K562 (cell line): ENCODE data around the gene GRIA2. TPM values are rescaled to one million over a fixed set of nuclear protein-coding genes. Genes with fewer than 3 reads are reported as not detected.

ENCODE experiments used
- ATAC-seq: fragments of 200-7000 bp; cut with Tn5 transposase; 3 replicates; pipeline ENCODE4 v1.9.1; 2020; ENCODE audit warnings: moderate library complexity
- BruUV-seq: library from RNA; stranded (reverse); fragments of 400-500 nt; replicated peaks from 2 replicates; lab custom pipeline; 2021; lab: Mats Ljungman, UMichigan
- CTCF ChIA-PET: fragments of 300-600 bp; formaldehyde crosslinking; extraction: SDS; loops from one replicate; lab custom pipeline; 2021; ENCODE audit warnings: low intra/inter-chr PET ratio; lab: Yijun Ruan, JAX
- POLR2A ChIA-PET: fragments of 300-600, 350-650 bp; sonication (Branson Sonifier 250); formaldehyde crosslinking; extraction: SDS; loops from one replicate; lab custom pipeline; 2021; ENCODE audit warnings: antibody characterized with exemption, inconsistent platforms; lab: Yijun Ruan, JAX
- DNase-seq, 4 experiments: peaks; one replicate each; pipeline versions ENCODE4 v3.0.0 to v3.0.0-alpha.2; 2011 to 2018; ENCODE audit warnings: low spot score in 3 of 4, mixed read lengths in 3 of 4; ENCODE audit errors: extremely low read depth in 1 of 4
- FAIRE-seq: peaks from 2 replicates; lab custom pipeline; 2011; peaks lifted over from hg19 to GRCh38; lab: Jason Lieb, UNC
- H2AFZ ChIP-seq: 2 replicates; pipeline ENCODE4 v1.6.0; 2011; ENCODE audit warnings: low read depth, low read length, control low read depth, inconsistent platforms
- H3K27ac ChIP-seq: fragments of 200-600 bp; 3 replicates; pipeline ENCODE4 v1.8.0; 2011; ENCODE audit warnings: low read depth, mild to moderate bottlenecking, control low read depth, inconsistent platforms, low read length, moderate library complexity, mixed read lengths; ENCODE audit errors: extremely low read depth
- H3K27me3 ChIP-seq, 2 experiments: fragments of 300-600 bp in 1 of 2; 2 replicates in 1 of 2; 3 replicates in 1 of 2; pipeline versions ENCODE4 v1.6.0 to v1.8.0; 2011; ENCODE audit warnings: inconsistent platforms in 2 of 2, low read length in 2 of 2, mild to moderate bottlenecking in 1 of 2, mixed read lengths in 1 of 2, moderate library complexity in 1 of 2; ENCODE audit not compliant: control insufficient read depth in 2 of 2, insufficient read depth in 2 of 2
- H3K36me3 ChIP-seq: fragments of 300-600 bp; 3 replicates; pipeline ENCODE4 v1.8.0; 2011; ENCODE audit warnings: mild to moderate bottlenecking, low read length, inconsistent platforms; ENCODE audit not compliant: control insufficient read depth, insufficient read depth
- H3K4me1 ChIP-seq, 2 experiments: fragments of 200-600 bp in 1 of 2; replicated peaks in 1 of 2; 2 replicates in 1 of 2; 3 replicates in 1 of 2; pipeline versions ENCODE4 v1.5.1 to v1.8.0; 2011; ENCODE audit warnings: inconsistent platforms in 2 of 2, low read length in 2 of 2, mild to moderate bottlenecking in 1 of 2, mixed read lengths in 1 of 2, moderate library complexity in 1 of 2; ENCODE audit not compliant: control insufficient read depth in 2 of 2, insufficient read depth in 2 of 2
- H3K4me2 ChIP-seq: 2 replicates; pipeline ENCODE4 v1.6.1; 2011; ENCODE audit warnings: low read length, control low read depth, inconsistent platforms, mixed read lengths; ENCODE audit not compliant: insufficient read depth
- H3K4me3 ChIP-seq: fragments of 200-600 bp; sonication (generic), shearing (Covaris generic); 2 replicates; pipeline ENCODE4 v1.5.1; 2016; ENCODE audit warnings: control low read depth, inconsistent platforms
- H3K79me2 ChIP-seq: fragments of 200-600 bp; 3 replicates; pipeline ENCODE4 v1.8.0; 2011; ENCODE audit warnings: low read length, inconsistent platforms; ENCODE audit not compliant: control insufficient read depth, insufficient read depth
- H3K9ac ChIP-seq, 2 experiments: 2 replicates each; pipeline versions ENCODE4 v1.6.0 to v1.6.1; 2011; ENCODE audit warnings: low read depth in 2 of 2, low read length in 2 of 2, control low read depth in 1 of 2, inconsistent platforms in 1 of 2, mild to moderate bottlenecking in 1 of 2, mixed read lengths in 1 of 2; ENCODE audit not compliant: insufficient read depth in 1 of 2
- H3K9me1 ChIP-seq: one replicate; pipeline ENCODE4 v1.6.0; 2011; ENCODE audit warnings: inconsistent platforms, mild to moderate bottlenecking, low read length, moderate library complexity; ENCODE audit not compliant: control insufficient read depth, insufficient read depth
- H3K9me3 ChIP-seq: replicated peaks from 2 replicates; pipeline ENCODE4 v1.5.1; 2011; ENCODE audit warnings: low read depth, low read length, inconsistent platforms; ENCODE audit not compliant: control insufficient read depth, insufficient read depth
- H4K20me1 ChIP-seq: replicated peaks from 2 replicates; pipeline ENCODE4 v1.6.1; 2011; ENCODE audit warnings: low read length, inconsistent platforms, mixed read lengths; ENCODE audit not compliant: control insufficient read depth, insufficient read depth
- CAMTA2 ChIP-seq: fragments of 250-450 bp; sonication (Bioruptor Pico); conservative IDR thresholded peaks from 2 replicates; pipeline ENCODE4 v1.5.1; 2022
- CGGBP1 ChIP-seq: fragments of 250-450 bp; sonication (Bioruptor Pico); IDR thresholded peaks from 2 replicates; pipeline ENCODE4 v1.9.0; 2021; ENCODE audit warnings: mild to moderate bottlenecking
- MED1 ChIP-seq: sonication (generic); formaldehyde crosslinking; IDR thresholded peaks from 2 replicates; pipeline ENCODE4 v1.8.1; 2023; ENCODE audit warnings: missing genetic modification reagents, borderline replicate concordance
- ZFP91 ChIP-seq: sonication (generic); formaldehyde crosslinking; IDR thresholded peaks from 2 replicates; pipeline ENCODE4 v1.8.0; 2022; ENCODE audit warnings: mild to moderate bottlenecking, missing genetic modification reagents
- WGBS: fragments of 100-300 bp; shearing (Covaris generic); methylation state at CpG from one replicate; pipeline ENCODE4 v1.1.6; 2016; ENCODE audit warnings: low coverage, mixed read lengths; ENCODE audit not compliant: insufficient coverage; ENCODE audit errors: missing lambda C conversion rate; 5-methylcytosine and 5-hydroxymethylcytosine counted together
- in situ Hi-C: fragments of 300-500 bp; cut with MboI; formaldehyde crosslinking; loops from 4 replicates; pipeline ENCODE4 v1.15.0; 2018; ENCODE audit warnings: inconsistent platforms, mixed read lengths
- intact Hi-C: fragments of 100-400 bp; cut with micrococcal nuclease; formaldehyde crosslinking; loops from 2 replicates; pipeline ENCODE4 v1.14.2; 2022
- polyA plus RNA-seq, 8 experiments: library from polyadenylated mRNA; depleted of rRNA in 4 of 8; stranded (reverse) in 5 of 8; unstranded in 3 of 8; fragments of >200 nt; fragmentation: Nextera tagmentation in 2 of 8; fragmentation: Illumina TruSeq in 1 of 8; extraction: Ambion mirVana in 2 of 8; extraction: Trizol in 1 of 8; gene quantifications; 2 replicates each; pipeline versions ENCODE4 v1.2.1 to v1.2.3, GENCODE V29; 2011 to 2014; ENCODE audit warnings: inconsistent platforms in 1 of 8, missing spikeins in 1 of 8
- total RNA-seq, 7 experiments: library from RNA; depleted of rRNA in 6 of 7; stranded (reverse); fragments of >200 nt in 6 of 7; fragmentation: Illumina TruSeq in 2 of 7; extraction: Trizol in 2 of 7; gene quantifications; 2 replicates each; pipeline versions ENCODE4 v1.2.1 to v1.2.3, GENCODE V29; 2011 to 2021; ENCODE audit warnings: low replicate concordance in 1 of 7

The GRIA2 gene
- total and polyA plus RNA-seq, 9 of the 15 experiments (the other 6 are each of a cell fraction or from before 2014, with no cell fraction given): 0.07 TPM; not detected in 8

- no peak overlapping the region for H3K27ac ChIP-seq
- no TSS peak for BruUV-seq
- no peaks in the 10 kb centered on the region for H3K9me1 ChIP-seq
- intact Hi-C loops: no loop called here
- no peak overlapping the region for H3K4me2 ChIP-seq
- no peaks in the 10 kb centered on the region for H3K4me1 ChIP-seq
- no peak for FAIRE-seq
- no peak overlapping the region for H2AFZ ChIP-seq
- no peak for TF ChIP-seq CGGBP1 (CRISPR knock-in tag)
- TF ChIP-seq MED1 (CRISPR knock-in tag): no peak
- TF ChIP-seq ZFP91 (CRISPR knock-in tag): no peak
- TF ChIP-seq CAMTA2: no peak
- ChIA-PET POLR2A (no interaction called here), CTCF (no interaction called here)
- ATAC-seq: no peak
- no peak overlapping the region for H3K4me3 ChIP-seq
- no peak for DNase-seq
- H4K20me1 ChIP-seq: no peaks in the 10 kb centered on the region
- in situ Hi-C loops: no loop called here
- no peaks in the 10 kb centered on the region for H3K79me2 ChIP-seq
- H3K36me3 ChIP-seq: no peaks in the 10 kb centered on the region
- no peak overlapping the region for H3K9ac ChIP-seq
- 0% methylated on average over 1 of the region's 1 CpG for WGBS
- H3K27me3 ChIP-seq: no peaks in the 10 kb centered on the region
- no peaks in the 10 kb centered on the region for H3K9me3 ChIP-seq
These were observed 50.8 kb downstream of the GRIA2 start for GRCh38 chr4:157271166-157271869.
